HepG2 (cell line): ENCODE results near the gene SLC12A5. TPM values are rescaled to one million over a fixed set of nuclear protein-coding genes. Genes with fewer than 3 reads are reported as not detected.
A peak's percentile ranks its signal among the peaks of the same experiment; 100 is the strongest.

ENCODE experiments used
- GATAD2A ChIP-seq: IDR thresholded peaks from 2 replicates; pipeline ENCODE4 v1.6.1; 2016
- HHEX ChIP-seq: IDR thresholded peaks from 2 replicates; pipeline ENCODE4 v1.6.1; 2016; ENCODE audit warnings: control low read depth
- ISL2 ChIP-seq: sonication (generic); formaldehyde crosslinking; IDR thresholded peaks from 2 replicates; pipeline ENCODE4 v1.5.0; 2020; ENCODE audit warnings: missing genetic modification reagents
- NFE2L2 ChIP-seq: fragments of 150-350 bp; IDR thresholded peaks from 2 replicates; pipeline ENCODE4 v1.6.1; 2014; ENCODE audit warnings: low read length
- NFIC ChIP-seq: IDR thresholded peaks from 2 replicates; pipeline ENCODE4 v1.6.1; 2012; ENCODE audit warnings: mild to moderate bottlenecking, low read length, inconsistent platforms
- POGZ ChIP-seq: sonication (generic); formaldehyde crosslinking; IDR thresholded peaks from 2 replicates; pipeline ENCODE4 v1.4.0; 2020; ENCODE audit warnings: mild to moderate bottlenecking, missing genetic modification reagents
- POLR2AphosphoS5 ChIP-seq: IDR thresholded peaks from 2 replicates; pipeline ENCODE4 v1.6.1; 2012; ENCODE audit warnings: low read depth, low read length
- RFX1 ChIP-seq: fragments of 450-650 bp; IDR thresholded peaks from 2 replicates; pipeline ENCODE4 v1.6.1; 2017
- SAP130 ChIP-seq: IDR thresholded peaks from 2 replicates; pipeline ENCODE4 v1.6.1; 2016; ENCODE audit warnings: low read depth
- SMARCC2 ChIP-seq: fragments of 450-650 bp; IDR thresholded peaks from 2 replicates; pipeline ENCODE4 v1.6.1; 2017; ENCODE audit warnings: antibody characterized with exemption, mild to moderate bottlenecking
- SNAPC2 ChIP-seq: sonication (generic); formaldehyde crosslinking; IDR thresholded peaks from 2 replicates; pipeline ENCODE4 v1.8.1; 2022; ENCODE audit warnings: mild to moderate bottlenecking, missing genetic modification reagents
- SNAPC5 ChIP-seq: sonication (generic); formaldehyde crosslinking; IDR thresholded peaks from 2 replicates; pipeline ENCODE4 v1.8.1; 2023; ENCODE audit warnings: mild to moderate bottlenecking, missing genetic modification reagents, borderline replicate concordance
- STAT6 ChIP-seq: sonication (generic); formaldehyde crosslinking; IDR thresholded peaks from 2 replicates; pipeline ENCODE4 v1.4.0; 2020; ENCODE audit warnings: missing genetic modification reagents, mild to moderate bottlenecking, borderline replicate concordance
- SYNCRIP ChIP-seq: fragments of 200-400 bp; formaldehyde crosslinking; IDR thresholded peaks from 2 replicates; pipeline ENCODE4 v1.6.1; 2018; ENCODE audit warnings: mild to moderate bottlenecking, low read depth, low read length; ENCODE audit not compliant: insufficient read depth
- TOE1 ChIP-seq: sonication (generic); formaldehyde crosslinking; IDR thresholded peaks from 2 replicates; pipeline ENCODE4 v1.4.0; 2020; ENCODE audit warnings: mild to moderate bottlenecking, missing genetic modification reagents
- YY1 ChIP-seq: IDR thresholded peaks from 2 replicates; pipeline ENCODE4 v1.6.1; 2011; ENCODE audit warnings: low read length, low read depth, moderate library complexity, mild to moderate bottlenecking; ENCODE audit not compliant: insufficient read depth, insufficient replicate concordance
- ZFP36 ChIP-seq: fragments of 150-350 bp; IDR thresholded peaks from 2 replicates; pipeline ENCODE4 v1.6.1; 2018; ENCODE audit warnings: borderline replicate concordance, low read length, low read depth; ENCODE audit not compliant: partially characterized antibody
- ZNF234 ChIP-seq: sonication (generic); formaldehyde crosslinking; conservative IDR thresholded peaks from 2 replicates; pipeline ENCODE4 v1.5.1; 2020; ENCODE audit warnings: mild to moderate bottlenecking, missing genetic modification reagents
- ZNF253 ChIP-seq: sonication (generic); formaldehyde crosslinking; IDR thresholded peaks from 2 replicates; pipeline ENCODE4 v1.8.0; 2022; ENCODE audit warnings: mild to moderate bottlenecking, missing genetic modification reagents, borderline replicate concordance
- ZNF367 ChIP-seq: sonication (generic); formaldehyde crosslinking; IDR thresholded peaks from 2 replicates; pipeline ENCODE4 v1.4.0; 2020; ENCODE audit warnings: missing genetic modification reagents, borderline replicate concordance
- ZNF441 ChIP-seq: sonication (generic); formaldehyde crosslinking; IDR thresholded peaks from 2 replicates; pipeline ENCODE4 v1.7.0; 2021; ENCODE audit warnings: missing genetic modification reagents, borderline replicate concordance
- ZNF556 ChIP-seq: sonication (generic); formaldehyde crosslinking; IDR thresholded peaks from 2 replicates; pipeline ENCODE4 v1.4.0; 2020; ENCODE audit warnings: mild to moderate bottlenecking, missing genetic modification reagents, borderline replicate concordance
- ZNF639 ChIP-seq: conservative IDR thresholded peaks from 2 replicates; pipeline ENCODE4 v1.6.1; 2018; ENCODE audit warnings: missing genetic modification reagents
- ZNF674 ChIP-seq: sonication (generic); formaldehyde crosslinking; IDR thresholded peaks from 2 replicates; pipeline ENCODE4 v1.5.0; 2020; ENCODE audit warnings: low read depth, mild to moderate bottlenecking, missing genetic modification reagents
- ZNF749 ChIP-seq: sonication (generic); formaldehyde crosslinking; IDR thresholded peaks from 2 replicates; pipeline ENCODE4 v1.8.0; 2022; ENCODE audit warnings: mild to moderate bottlenecking, missing genetic modification reagents, moderate library complexity, borderline replicate concordance
- polyA plus RNA-seq, 8 experiments: library from polyadenylated mRNA; depleted of rRNA in 3 of 8; stranded (reverse) in 7 of 8; unstranded in 1 of 8; fragments of >200 nt; fragmentation: Illumina TruSeq in 4 of 8; extraction: Trizol in 4 of 8; gene quantifications; 2 replicates each; pipeline versions ENCODE4 v1.2.1 to v1.2.3, GENCODE V29; 2011 to 2016; ENCODE audit warnings: low read depth in 4 of 8, missing spikeins in 1 of 8, mixed read lengths in 1 of 8; ENCODE audit not compliant: insufficient read depth in 1 of 8
- total RNA-seq, 5 experiments: library from RNA; depleted of rRNA; stranded (reverse); fragments of >200 nt; fragmentation: Illumina TruSeq; extraction: Trizol; gene quantifications; 2 replicates each; pipeline ENCODE4 v1.2.3, GENCODE V29; 2016; ENCODE audit warnings: low read depth in 1 of 5
- TF ChIP-seq, protein P1 (sequence below): sonication (generic); formaldehyde crosslinking; IDR thresholded peaks from 2 replicates; pipeline ENCODE4 v1.8.1; 2023; ENCODE audit warnings: missing genetic modification reagents, inconsistent platforms, borderline replicate concordance

Gene SLC12A5
- total and polyA plus RNA-seq, 2 of the 13 experiments (the other 11 are each of a cell fraction or from before 2014, with no cell fraction given): 4.3 to 5.4 TPM

- TF ChIP-seq ZNF441 (CRISPR knock-in tag) (no peak), NFE2L2 (no peak), ZFP36 (peak; percentile 8), NFIC (no peak), ZNF253 (no peak), YY1 (no peak), SMARCC2 (no peak), HHEX (no peak), ZNF639 (CRISPR knock-in tag) (no peak), GATAD2A (CRISPR knock-in tag) (peak; percentile 21; the same call in 1 of the 2 replicates), STAT6 (CRISPR knock-in tag) (no peak), POGZ (CRISPR knock-in tag) (no peak), TOE1 (no peak), SNAPC5 (CRISPR knock-in tag) (no peak), RFX1 (no peak), ZNF749 (CRISPR knock-in tag) (no peak), SYNCRIP (no peak), ZNF674 (no peak), ZNF556 (CRISPR knock-in tag) (no peak), SAP130 (CRISPR knock-in tag) (no peak), ZNF367 (CRISPR knock-in tag) (no peak), ISL2 (CRISPR knock-in tag) (no peak), ZNF234 (CRISPR knock-in tag) (no peak), POLR2AphosphoS5 (no peak), SNAPC2 (no peak)
- TF ChIP-seq, protein P1, sequence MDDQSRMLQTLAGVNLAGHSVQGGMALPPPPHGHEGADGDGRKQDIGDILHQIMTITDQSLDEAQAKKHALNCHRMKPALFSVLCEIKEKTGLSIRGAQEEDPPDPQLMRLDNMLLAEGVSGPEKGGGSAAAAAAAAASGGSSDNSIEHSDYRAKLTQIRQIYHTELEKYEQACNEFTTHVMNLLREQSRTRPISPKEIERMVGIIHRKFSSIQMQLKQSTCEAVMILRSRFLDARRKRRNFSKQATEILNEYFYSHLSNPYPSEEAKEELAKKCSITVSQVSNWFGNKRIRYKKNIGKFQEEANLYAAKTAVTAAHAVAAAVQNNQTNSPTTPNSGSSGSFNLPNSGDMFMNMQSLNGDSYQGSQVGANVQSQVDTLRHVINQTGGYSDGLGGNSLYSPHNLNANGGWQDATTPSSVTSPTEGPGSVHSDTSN (CRISPR knock-in tag): no peak
These were observed 41.8 kb upstream of the SLC12A5 start (continued) for GRCh38 chr20:45987108-45987780.
